Glomerular visceral epithelial cell (primary cell): ENCODE data around the gene PRAF2.

Source experiments
- DNase-seq: peaks from one replicate; pipeline ENCODE4 v3.0.0-alpha.2; 2016; ENCODE audit errors: extremely low spot score

The PRAF2 gene

DNA sequence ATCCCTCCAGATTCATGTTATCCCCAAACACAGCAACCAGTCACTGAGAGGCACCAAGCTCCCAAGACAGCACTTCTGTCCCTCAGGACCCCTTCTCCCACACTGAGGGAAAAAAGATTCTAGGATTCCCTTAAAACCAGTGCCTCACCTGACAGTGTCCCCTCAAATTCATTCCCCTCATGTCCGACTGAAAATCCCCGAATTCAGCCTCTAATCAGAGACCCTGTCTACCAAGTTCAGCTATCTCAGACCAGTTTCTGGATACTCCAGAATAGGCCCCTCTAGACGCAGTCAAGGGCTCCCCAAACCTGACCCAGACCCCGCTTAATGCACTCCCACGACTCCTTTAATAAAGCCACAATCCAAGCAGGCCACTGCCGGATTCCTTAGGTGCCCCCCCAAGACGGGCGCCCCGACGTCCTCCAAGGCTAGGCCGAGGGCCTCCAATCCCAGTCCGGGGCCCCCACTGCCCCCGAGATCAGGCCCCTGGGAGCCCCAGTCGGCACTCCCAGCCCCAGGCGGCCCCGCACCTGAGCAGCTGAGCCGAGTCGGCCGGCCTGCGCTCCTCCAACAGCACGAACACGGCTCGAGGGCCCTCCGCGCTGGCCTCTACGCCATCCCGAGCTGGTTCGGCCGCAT, 31.1 kb downstream of the PRAF2 start:
- DNase-seq = peak; percentile 5

DNA sequence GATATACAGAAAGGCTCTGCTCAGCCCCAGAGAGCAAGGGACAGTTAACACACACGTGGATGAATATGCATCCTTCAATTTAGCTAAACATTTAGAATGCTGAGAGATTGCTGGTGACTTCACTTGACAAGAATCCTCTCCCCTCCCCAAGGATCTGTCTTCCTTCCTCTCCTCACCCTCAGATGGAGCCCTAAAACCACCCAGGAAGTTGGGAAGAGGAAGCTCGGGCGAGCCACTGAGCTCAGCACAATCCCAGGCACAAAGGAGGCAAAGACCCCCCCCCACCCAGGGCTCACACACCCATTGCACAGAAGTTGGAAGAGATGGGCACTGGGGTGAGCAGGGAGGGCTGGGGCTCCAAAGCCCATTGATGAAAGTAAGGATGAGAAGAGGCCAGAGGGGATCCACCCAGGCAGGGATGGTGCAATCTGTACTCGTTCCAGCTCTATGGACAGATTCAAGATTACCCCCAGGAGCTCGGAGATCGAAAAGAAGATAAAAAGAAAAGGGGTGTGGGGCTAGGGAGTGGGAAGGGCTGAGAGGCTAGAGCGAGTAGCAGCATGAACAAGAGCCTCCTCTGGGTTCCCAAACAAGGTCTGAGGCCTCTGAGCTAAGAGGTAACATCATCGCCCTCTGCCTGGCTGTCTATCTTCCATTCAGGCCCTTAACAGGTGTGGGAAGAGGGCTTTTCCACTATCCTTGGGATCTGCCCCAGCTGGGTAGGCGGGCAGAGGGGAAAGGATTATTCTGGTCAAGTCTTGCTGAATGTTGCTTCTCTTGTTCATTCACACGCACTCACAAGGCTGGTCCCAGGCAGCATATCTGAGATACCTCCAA, 31.8 kb downstream of the PRAF2 start:
- DNase-seq = peak; percentile 60

DNA sequence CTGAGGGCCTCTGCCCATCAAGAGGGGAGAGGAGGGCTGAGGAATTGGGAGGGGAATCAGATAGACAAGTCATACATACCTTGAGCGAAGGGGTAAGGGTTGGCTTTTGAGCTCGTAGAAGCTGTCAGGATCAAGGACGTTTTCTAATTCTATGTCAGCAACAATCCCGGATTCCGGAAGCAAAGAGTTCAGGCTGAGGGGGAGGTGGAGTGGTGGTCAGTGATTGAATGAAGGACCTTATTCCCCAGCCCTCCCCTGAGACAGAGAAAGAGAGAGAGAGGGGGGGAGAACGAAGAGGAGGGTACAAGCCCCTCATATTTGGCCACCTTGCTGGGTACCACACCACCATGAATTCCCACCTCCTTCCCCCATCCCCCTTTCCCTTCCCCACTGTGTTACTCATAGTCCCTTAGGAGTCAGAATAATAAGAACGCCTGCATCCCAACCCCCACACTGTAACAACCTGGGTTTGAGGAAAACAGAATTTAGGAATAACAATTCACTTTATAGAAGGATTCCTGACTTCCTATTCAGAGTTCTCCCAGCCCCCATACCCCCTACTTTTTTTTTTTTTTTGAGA, 33.3 kb downstream of the PRAF2 start:
- no peak for DNase-seq

DNA sequence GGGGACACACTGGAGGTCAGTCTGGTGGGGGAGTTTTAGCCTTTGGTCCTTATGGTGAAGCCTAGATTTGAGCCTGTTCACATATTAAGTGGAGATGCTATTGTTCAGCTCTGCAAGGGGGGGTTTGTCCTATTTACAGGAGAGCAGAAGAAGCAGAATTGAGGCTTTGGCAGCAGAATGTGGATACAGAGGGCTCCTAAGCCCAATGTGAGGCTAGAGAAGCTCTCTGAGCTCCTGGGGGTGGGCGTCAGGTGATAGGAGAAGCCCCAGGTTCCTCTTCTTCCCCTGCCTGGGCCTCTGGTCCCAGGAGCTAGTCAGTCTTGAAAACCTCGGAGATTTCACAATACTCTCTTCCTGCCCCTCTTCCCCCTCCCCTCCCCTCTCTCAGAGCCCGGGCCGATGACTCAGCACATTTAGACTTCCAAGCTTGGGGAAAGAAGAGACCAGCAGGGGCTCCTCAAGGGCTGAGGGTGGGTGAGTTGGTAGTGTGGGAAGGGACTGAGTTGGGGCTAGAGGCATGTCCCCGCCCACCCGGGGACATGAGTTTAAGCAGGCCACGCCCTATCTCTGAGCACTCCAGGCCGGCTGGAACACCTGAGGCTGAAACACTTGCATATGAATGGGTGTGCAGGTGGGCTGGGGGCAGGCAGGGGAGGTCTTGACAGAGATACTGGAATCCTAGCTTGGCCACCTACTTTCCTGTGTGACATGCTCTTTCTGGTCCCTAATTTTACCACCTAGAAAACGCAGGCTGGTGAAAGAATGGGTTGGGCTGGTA, 34.0 kb downstream of the PRAF2 start:
- DNase-seq = peak; percentile 90

DNA sequence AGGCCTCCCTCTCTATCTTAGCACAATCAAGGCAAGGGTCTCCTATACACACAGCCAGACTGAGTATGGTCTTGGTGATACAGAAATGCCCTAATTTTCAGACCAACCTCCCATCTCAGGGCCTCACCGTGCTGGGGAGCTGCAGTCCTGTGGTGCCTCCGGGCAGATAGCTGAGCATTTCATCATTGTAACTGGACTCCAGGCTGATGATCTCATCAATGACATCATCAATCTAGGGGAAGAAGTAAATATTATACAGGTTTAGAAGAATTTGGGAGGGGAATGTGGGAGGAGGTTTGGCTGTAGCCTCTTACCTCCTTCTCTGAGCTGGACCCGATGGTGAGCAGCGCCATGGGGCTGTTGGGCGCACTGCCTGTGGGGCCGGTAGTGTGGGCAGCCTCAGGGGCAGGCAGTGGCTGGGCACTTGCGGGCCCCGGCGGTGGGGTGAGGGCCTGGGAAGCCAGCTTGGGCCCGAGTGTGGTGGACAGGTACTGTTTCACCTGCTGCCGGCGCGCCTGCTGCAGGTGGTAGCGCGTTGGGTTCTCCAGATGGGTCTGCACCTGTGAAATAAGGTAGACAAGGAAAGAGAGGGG, 35.8 kb downstream of the PRAF2 start:
- DNase-seq = no peak

DNA sequence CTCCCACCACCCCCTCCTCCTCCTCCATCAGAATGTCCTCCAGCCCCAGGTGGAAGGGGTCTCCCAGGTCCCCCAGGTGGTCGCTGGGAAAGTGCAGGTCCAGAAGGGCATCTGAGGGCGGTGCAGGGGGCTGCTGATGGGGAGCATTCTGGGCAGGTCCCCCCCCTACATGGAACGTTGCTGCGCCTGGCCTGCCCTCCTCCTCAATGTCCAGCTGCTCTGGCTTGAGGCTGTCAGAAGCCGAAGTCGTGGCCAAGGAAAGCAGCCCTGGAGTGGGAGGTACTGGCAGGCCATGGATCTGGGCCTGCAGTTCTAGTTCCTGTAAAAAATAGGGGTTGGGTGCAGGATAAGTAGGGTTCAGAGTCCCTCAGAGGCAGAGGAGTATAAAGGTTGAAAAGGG, 43.5 kb downstream of the PRAF2 start:
- no peak for DNase-seq

DNA sequence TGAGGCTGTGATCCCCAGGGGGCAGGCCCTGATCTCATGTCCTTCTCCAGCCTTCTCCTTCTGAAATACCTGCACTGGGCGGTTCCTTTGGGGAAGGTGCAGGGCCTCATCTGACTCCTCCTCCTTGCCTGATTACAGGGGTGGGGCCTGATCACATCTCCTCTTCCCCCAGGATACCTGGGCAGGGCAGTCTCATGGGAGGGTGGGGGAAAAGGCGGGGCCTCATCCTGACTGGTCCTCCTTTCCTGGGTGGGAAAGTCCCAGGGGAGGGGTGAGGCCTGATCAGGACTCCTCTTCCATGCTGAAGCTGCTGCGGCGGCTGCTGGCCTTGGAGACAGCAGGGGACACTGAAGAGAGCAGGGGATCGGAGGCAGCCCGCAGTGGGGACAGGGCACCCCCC, 43.9 kb downstream of the PRAF2 start:
- DNase-seq = no peak
